ENCODE results near the gene SHPK.

Gene SHPK

GRCh38 chr17:3636154-3636907 lies at the start of gene SHPK, which contains the start of gene CTNS:
Gene SHPK (minus strand): TSS chr17:3636250. CDS start chr17:3636219, 31 bp downstream.
Gene CTNS (plus strand): TSS chr17:3636760. CDS start chr17:3640207, 3,447 bp downstream.
- in situ Hi-C loops (cut with MboI; ENCODE audit: low sequenced_read_pairs) = loop anchor here (25.0 kb wide), 1 partner anchor 599 kb away; no protein-coding TSS in a partner anchor

GRCh38 chr17:3685174-3685573 lies 49.1 kb upstream of the SHPK start:
- in situ Hi-C loops (cut with MboI; ENCODE audit: low sequenced_read_pairs) = no loop called here

- in situ Hi-C loops (cut with MboI; ENCODE audit: low sequenced_read_pairs) = no loop called here
Measured at GRCh38 chr17:3683054-3683511, 47.0 kb upstream of the SHPK start.

- in situ Hi-C loops (cut with MboI; ENCODE audit: low sequenced_read_pairs) = no loop called here
Measured at GRCh38 chr17:3682033-3682432, 46.0 kb upstream of the SHPK start.

GRCh38 chr17:3681565-3681964 lies 45.5 kb upstream of the SHPK start:
- in situ Hi-C loops (cut with MboI; ENCODE audit: low sequenced_read_pairs) = no loop called here

GRCh38 chr17:3681057-3681456 lies 45.0 kb upstream of the SHPK start:
- in situ Hi-C loops (cut with MboI; ENCODE audit: low sequenced_read_pairs) = no loop called here

- in situ Hi-C loops (cut with MboI; ENCODE audit: low sequenced_read_pairs) = no loop called here
Measured at GRCh38 chr17:3679531-3680126, 43.6 kb upstream of the SHPK start.

- in situ Hi-C loops (cut with MboI; ENCODE audit: low sequenced_read_pairs) = no loop called here
Measured at GRCh38 chr17:3678821-3679530, 42.9 kb upstream of the SHPK start.

- in situ Hi-C loops (cut with MboI; ENCODE audit: low sequenced_read_pairs) = no loop called here
Measured at GRCh38 chr17:3678095-3678820, 42.2 kb upstream of the SHPK start.

- in situ Hi-C loops (cut with MboI; ENCODE audit: low sequenced_read_pairs) = no loop called here
Measured at GRCh38 chr17:3675886-3676285, 39.8 kb upstream of the SHPK start.

- in situ Hi-C loops (cut with MboI; ENCODE audit: low sequenced_read_pairs) = no loop called here
Measured at GRCh38 chr17:3672571-3672970, 36.5 kb upstream of the SHPK start.

GRCh38 chr17:3669548-3669947 lies 33.5 kb upstream of the SHPK start:
- in situ Hi-C loops (cut with MboI; ENCODE audit: low sequenced_read_pairs) = no loop called here

GRCh38 chr17:3669085-3669347 lies 33.0 kb upstream of the SHPK start:
- in situ Hi-C loops (cut with MboI; ENCODE audit: low sequenced_read_pairs) = no loop called here

- in situ Hi-C loops (cut with MboI; ENCODE audit: low sequenced_read_pairs) = no loop called here
Measured at GRCh38 chr17:3668279-3669084, 32.4 kb upstream of the SHPK start, which contains the start of the genes EMC6 and TAX1BP3. Gene EMC6 (plus strand): TSS chr17:3668812. CDS start chr17:3669147, 335 bp downstream. Gene TAX1BP3 (minus strand): TSS chr17:3668578. CDS start chr17:3668526, 52 bp downstream.

- in situ Hi-C loops (cut with MboI; ENCODE audit: low sequenced_read_pairs) = no loop called here
Measured at GRCh38 chr17:3667366-3668278, 31.6 kb upstream of the SHPK start.

GRCh38 chr17:3666516-3666915 lies 30.5 kb upstream of the SHPK start:
- in situ Hi-C loops (cut with MboI; ENCODE audit: low sequenced_read_pairs) = no loop called here

- in situ Hi-C loops (cut with MboI; ENCODE audit: low sequenced_read_pairs) = no loop called here
Measured at GRCh38 chr17:3665834-3666233, 29.8 kb upstream of the SHPK start.

GRCh38 chr17:3663102-3664011 lies 27.3 kb upstream of the SHPK start:
- in situ Hi-C loops (cut with MboI; ENCODE audit: low sequenced_read_pairs) = no loop called here

All from HL-60/S4 treated with retinoic acid at 250 ng/mL for 4 days and 3 days (cell line).